ENCODE data around the gene FYN. TPM values are rescaled to one million over a fixed set of nuclear protein-coding genes. Genes with fewer than 3 reads are reported as not detected.

Gene FYN
- total RNA-seq, 2 donors from 2014 or later = 13.7 to 103 TPM

DNA sequence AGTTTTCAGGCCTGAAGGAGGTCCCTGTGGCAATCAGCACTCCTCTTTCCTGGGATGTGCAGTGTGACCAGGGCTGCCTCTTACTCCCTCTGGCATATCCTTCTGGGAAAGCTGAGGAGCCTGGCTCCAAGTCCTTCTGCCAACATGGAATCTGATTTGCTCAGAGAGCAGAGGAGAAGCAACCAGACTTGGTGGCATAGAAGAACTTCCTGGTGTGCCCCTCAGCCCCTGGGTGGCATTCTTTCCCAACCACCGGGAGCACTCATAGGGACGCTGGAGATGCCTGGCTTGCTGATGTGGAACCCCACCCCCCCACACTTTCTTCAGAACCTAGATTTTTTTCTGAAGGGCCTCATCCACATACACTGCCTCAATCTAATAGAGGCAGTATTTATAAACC, 160.0 kb downstream of the FYN start:
- DNase-seq (ENCODE audit: low spot score) = no peak
- Histone ChIP-seq H3K36me3 (no peaks in the 10 kb centered on the region), H3K9me3 (no peaks in the 10 kb centered on the region), H3K27ac (no peak overlapping the region), H3K4me1 (replicated peaks) (no peaks in the 10 kb centered on the region), H3K27me3 (replicated peaks; ENCODE audit: insufficient read depth) (no peaks in the 10 kb centered on the region), H3K4me3 (no peak overlapping the region)
- WGBS = 98% methylated on average over 2 of the region's 2 CpGs
- no peak for TF ChIP-seq POLR2AphosphoS5 (IDR thresholded peaks at IDR 0.05)
- TF ChIP-seq, protein P1, sequence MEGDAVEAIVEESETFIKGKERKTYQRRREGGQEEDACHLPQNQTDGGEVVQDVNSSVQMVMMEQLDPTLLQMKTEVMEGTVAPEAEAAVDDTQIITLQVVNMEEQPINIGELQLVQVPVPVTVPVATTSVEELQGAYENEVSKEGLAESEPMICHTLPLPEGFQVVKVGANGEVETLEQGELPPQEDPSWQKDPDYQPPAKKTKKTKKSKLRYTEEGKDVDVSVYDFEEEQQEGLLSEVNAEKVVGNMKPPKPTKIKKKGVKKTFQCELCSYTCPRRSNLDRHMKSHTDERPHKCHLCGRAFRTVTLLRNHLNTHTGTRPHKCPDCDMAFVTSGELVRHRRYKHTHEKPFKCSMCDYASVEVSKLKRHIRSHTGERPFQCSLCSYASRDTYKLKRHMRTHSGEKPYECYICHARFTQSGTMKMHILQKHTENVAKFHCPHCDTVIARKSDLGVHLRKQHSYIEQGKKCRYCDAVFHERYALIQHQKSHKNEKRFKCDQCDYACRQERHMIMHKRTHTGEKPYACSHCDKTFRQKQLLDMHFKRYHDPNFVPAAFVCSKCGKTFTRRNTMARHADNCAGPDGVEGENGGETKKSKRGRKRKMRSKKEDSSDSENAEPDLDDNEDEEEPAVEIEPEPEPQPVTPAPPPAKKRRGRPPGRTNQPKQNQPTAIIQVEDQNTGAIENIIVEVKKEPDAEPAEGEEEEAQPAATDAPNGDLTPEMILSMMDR (IDR thresholded peaks at IDR 0.05) = no peak
- TF ChIP-seq POLR2A (IDR thresholded peaks at IDR 0.05) = no peak
- intact Hi-C loops (cut with DNase I) = loop anchor here (5.0 kb wide), 1 partner anchor 159 kb away; the partner anchor contains the start of gene FYN

DNA sequence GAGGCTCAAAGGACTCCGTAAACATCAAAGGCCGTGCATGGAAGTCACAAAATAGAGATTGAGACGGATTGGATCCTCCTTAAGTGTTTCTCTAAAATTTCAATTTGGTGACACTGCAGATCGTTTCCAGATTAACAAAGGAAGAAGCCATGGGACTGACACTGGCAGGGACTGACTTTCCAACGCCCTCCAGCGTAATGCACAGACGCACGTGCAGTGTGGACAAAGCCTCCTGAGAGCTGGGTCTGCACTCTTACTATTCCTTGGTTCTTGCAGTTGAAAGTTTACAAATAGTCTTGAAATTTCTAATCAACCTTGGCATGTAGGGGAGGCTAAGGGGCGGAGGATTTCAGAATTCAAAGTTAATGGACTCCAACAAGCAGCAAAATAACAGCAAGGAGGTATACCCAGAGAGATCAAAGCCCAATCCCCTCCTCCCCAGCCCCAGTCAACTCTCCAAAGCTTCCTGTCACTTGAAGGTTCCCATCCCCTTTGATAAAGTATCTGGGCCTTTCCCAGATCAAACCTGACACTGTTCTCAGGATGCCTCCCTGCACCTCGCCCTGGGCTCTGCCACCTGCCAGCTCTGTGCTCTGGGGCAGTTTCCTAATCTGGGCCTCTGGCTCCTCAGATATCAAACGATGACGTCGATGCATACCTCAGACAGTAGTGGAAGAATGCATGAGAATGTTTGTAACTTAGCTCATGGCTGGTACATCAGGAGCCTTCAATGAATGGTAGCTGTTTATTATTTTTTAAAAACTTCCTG, 161.1 kb downstream of the FYN start:
- no peaks in the 10 kb centered on the region for H3K27me3 ChIP-seq (replicated peaks; ENCODE audit: insufficient read depth)
- H3K9me3 ChIP-seq = no peaks in the 10 kb centered on the region
- no peak for DNase-seq (ENCODE audit: low spot score)
- no peaks in the 10 kb centered on the region for H3K36me3 ChIP-seq
- H3K4me3 ChIP-seq = no peak overlapping the region
- intact Hi-C loops (cut with DNase I) = loop anchor here (5.0 kb wide), 1 partner anchor 160 kb away; the partner anchor contains the start of gene FYN
- no peak overlapping the region for H3K27ac ChIP-seq
- no peaks in the 10 kb centered on the region for H3K4me1 ChIP-seq (replicated peaks)
- TF ChIP-seq, protein P1 (IDR thresholded peaks at IDR 0.05) = no peak
- no peak for TF ChIP-seq POLR2AphosphoS5 (IDR thresholded peaks at IDR 0.05)
- 75% methylated on average over 13 of the region's 13 CpGs for WGBS

DNA sequence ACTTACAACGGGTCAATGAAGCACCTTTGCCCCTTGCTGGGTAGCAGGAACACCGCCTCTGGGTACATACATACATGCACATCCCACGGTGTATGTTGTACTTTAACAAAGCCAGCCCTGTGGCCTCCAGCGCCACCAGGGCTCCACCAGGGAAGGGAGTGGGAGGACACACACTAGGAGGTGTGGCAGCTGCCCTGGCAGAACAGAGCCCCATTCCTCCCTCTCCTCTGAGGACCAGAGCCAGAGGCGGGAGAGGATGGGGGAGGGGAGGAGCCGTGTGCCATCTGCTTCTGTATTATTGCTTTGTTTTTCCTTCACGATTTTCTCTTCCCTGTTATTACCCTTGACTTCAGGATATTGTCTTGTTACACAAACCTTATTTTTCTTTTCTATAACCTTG, 161.8 kb downstream of the FYN start:
- H3K9me3 ChIP-seq = no peaks in the 10 kb centered on the region
- H3K4me3 ChIP-seq = no peak overlapping the region
- H3K27me3 ChIP-seq (replicated peaks; ENCODE audit: insufficient read depth) = no peaks in the 10 kb centered on the region
- TF ChIP-seq POLR2A (IDR thresholded peaks at IDR 0.05) (no peak), POLR2AphosphoS5 (IDR thresholded peaks at IDR 0.05) (no peak)
- DNase-seq (ENCODE audit: low spot score) = no peak
- H3K27ac ChIP-seq = no peak overlapping the region
- no peaks in the 10 kb centered on the region for H3K4me1 ChIP-seq (replicated peaks)
- intact Hi-C loops (cut with DNase I) = loop anchor here (5.0 kb wide), 1 partner anchor 161 kb away; the partner anchor contains the start of gene FYN
- WGBS = 63% methylated on average over 7 of the region's 7 CpGs
- H3K36me3 ChIP-seq = no peaks in the 10 kb centered on the region

DNA sequence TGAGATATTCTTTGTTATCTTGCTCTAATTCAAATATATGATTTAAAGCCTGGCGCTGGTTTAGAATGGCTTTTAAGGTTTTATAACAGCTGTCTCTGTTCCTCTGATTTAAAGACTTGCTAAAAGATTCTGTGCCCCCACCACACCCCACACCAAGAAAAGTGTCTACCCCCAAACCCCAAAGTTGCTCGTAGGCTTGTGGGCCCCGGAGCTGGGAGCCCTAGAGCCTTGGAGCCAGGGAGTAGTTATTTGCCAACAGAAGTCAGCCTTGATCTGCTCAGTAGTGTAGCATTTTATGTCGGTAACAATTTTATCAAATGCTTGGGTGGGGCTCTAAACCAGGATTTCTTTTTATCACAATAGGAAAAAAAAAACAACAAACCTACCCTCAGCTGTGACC, 162.3 kb downstream of the FYN start:
- 76% methylated on average over 4 of the region's 4 CpGs for WGBS
- H3K9me3 ChIP-seq = no peaks in the 10 kb centered on the region
- no peak overlapping the region for H3K4me3 ChIP-seq
- no peak for DNase-seq (ENCODE audit: low spot score)
- intact Hi-C loops (cut with DNase I) = loop anchor here (1.0 to 5.0 kb wide), 2 partner anchors 161 to 286 kb away; partner anchors contain the start of gene FYN
- no peaks in the 10 kb centered on the region for H3K4me1 ChIP-seq (replicated peaks)
- no peak for TF ChIP-seq POLR2A (IDR thresholded peaks at IDR 0.05)
- TF ChIP-seq, protein P1 (IDR thresholded peaks at IDR 0.05) = no peak
- TF ChIP-seq POLR2AphosphoS5 (IDR thresholded peaks at IDR 0.05) = no peak
- H3K27me3 ChIP-seq (replicated peaks; ENCODE audit: insufficient read depth) = no peaks in the 10 kb centered on the region
- H3K36me3 ChIP-seq = no peaks in the 10 kb centered on the region
- no peak overlapping the region for H3K27ac ChIP-seq

DNA sequence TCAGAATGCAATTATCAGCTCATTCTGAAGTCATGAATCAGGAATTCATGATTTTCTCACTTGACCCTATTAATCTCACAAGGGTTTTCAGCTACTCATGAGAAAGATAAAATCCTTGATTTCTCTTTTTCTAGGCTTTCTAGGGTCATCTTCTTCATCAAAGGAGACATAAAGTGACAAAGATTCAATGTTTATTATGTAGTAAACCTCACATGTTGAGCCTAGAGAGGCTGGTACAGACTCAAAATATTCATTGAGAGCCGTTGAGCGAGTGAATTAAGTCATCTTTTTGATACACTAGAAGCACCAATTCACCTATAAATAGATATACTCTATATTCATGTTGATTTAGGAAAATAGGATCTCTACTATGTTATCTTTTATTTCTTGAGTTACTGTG, 162.8 kb downstream of the FYN start:
- 93% methylated on average over 2 of the region's 2 CpGs for WGBS
- TF ChIP-seq, protein P1 (IDR thresholded peaks at IDR 0.05) = no peak
- no peak for TF ChIP-seq POLR2A (IDR thresholded peaks at IDR 0.05)
- TF ChIP-seq POLR2AphosphoS5 (IDR thresholded peaks at IDR 0.05) = no peak

More for the DNA sequence above, 162.8 kb downstream of the FYN start:
- Histone ChIP-seq H3K36me3 (no peaks in the 10 kb centered on the region), H3K27ac (no peak overlapping the region), H3K9me3 (no peaks in the 10 kb centered on the region), H3K27me3 (replicated peaks; ENCODE audit: insufficient read depth) (no peaks in the 10 kb centered on the region), H3K4me3 (no peak overlapping the region), H3K4me1 (replicated peaks) (no peaks in the 10 kb centered on the region)
- DNase-seq (ENCODE audit: low spot score) = no peak
- intact Hi-C loops (cut with DNase I) = loop anchor here (1.0 to 5.0 kb wide), 2 partner anchors 162 to 287 kb away; partner anchors contain the start of gene FYN
